T-helper 2 cell treated with Interferon-gamma antibody and Interleukin-4, amounts not matched to agents 5 μg/mL and 100 μg/mL, for 36 hours (primary cell): ENCODE measurements around the gene SGCB.
"Not testable (repeated sequence)": the region's sequence is repeated elsewhere in the genome, so short reads cannot be mapped to it uniquely, and the experiment has no call there.

Experiments used
- DNase-seq: peaks from one replicate; pipeline ENCODE4 v3.0.0; 2021; ENCODE audit warnings: low spot score
- H3K27ac Mint-ChIP-seq: one replicate; pipeline ENCODE4 v1.8.0; 2021; ENCODE audit warnings: mild to moderate bottlenecking, mixed read lengths
- H3K27me3 Mint-ChIP-seq: one replicate; pipeline ENCODE4 v1.8.0; 2021; ENCODE audit warnings: low read depth, mixed read lengths
- H3K36me3 Mint-ChIP-seq: one replicate; pipeline ENCODE4 v1.8.0; 2021; ENCODE audit warnings: low read depth, mixed read lengths
- H3K4me1 Mint-ChIP-seq: one replicate; pipeline ENCODE4 v1.8.0; 2021; ENCODE audit warnings: low read depth, mixed read lengths
- H3K4me3 Mint-ChIP-seq: one replicate; pipeline ENCODE4 v1.8.0; 2022; ENCODE audit warnings: mild to moderate bottlenecking, moderate library complexity, mixed read lengths
- H3K9me3 Mint-ChIP-seq: one replicate; pipeline ENCODE4 v1.8.0; 2021; ENCODE audit warnings: mixed read lengths

The SGCB gene

DNA sequence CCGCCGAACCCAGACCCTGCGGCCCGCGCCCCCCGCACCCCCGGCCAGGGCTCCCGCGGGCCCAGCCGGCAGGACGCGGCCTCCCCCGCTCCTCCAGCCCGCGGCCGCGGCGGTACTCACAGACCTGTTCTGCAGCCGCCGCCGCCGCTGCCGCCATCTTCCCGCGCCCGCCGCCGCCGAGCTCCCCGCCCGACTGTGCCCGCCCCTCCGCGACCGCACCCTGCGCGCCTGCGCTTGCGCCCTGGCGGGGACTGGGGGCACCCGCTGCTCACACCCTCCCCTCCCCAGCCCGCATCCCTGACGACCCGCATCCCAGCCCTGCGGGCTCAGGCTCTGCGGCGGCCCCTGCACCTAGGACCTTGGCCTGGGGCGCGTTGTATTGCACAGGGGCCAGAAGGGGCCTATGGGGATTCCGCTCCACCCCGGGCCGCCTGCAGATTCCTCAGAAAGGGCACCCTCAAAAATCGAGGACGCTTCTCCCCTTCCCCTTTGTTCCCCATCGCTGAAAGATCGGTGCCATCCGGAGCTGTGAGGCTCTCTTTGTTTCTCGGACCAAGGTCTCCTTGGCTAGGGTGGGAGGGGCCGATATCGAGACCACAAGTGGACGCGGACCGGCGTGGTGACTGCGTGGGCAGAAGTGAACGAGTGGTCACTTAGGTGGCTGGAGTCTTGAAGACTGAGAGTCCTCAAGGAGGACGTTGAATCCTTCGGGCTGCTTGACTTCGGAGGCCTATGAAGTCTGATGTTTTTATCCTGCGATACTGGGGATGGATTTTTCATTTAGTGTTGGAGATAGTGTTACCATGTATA, at the start of gene SGCB:
TSS of gene SGCB (minus strand) at position 197 of the 810 bp plus-strand sequence. CDS start at position 157, 40 bp downstream.
- Mint-ChIP-seq H3K9me3 (no peaks in the 10 kb centered on the region), H3K36me3 (peaks cover 2% of the 10 kb centered on the region), H3K4me3 (peak within 1 kb of the TSS; percentile 88), H3K27me3 (peaks cover 35% of the 10 kb centered on the region), H3K4me1 (peaks cover 25% of the 10 kb centered on the region), H3K27ac (peak within 1 kb of the TSS; percentile 73)
- peak; percentile 73 for DNase-seq

- not testable (repeated sequence) for H3K27me3 Mint-ChIP-seq, H3K9me3 Mint-ChIP-seq, H3K4me3 Mint-ChIP-seq, H3K27ac Mint-ChIP-seq, DNase-seq, H3K4me1 Mint-ChIP-seq, H3K36me3 Mint-ChIP-seq
Observed at GRCh38 chr4:52086425-52086824, 48.3 kb upstream of the SGCB start.

DNA sequence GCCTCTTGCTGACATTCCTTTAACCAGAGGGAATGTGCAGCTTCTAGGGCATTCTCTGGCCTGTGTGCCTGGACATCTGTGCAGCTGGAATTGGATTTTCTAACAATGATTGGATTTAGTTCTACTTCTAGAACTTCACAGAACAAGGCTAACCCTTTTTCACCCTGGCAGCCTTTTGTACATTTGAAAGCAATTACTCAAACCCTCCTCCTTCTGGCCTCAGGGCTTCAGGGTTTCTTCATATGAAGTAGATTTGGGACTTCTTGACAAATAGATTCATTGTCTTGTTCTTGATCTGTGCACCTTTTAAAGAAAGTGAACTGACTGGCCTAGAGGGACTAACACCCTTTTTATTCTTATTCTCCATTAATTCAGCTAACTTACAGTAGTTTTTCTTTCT, 43.1 kb upstream of the SGCB start:
- no peak overlapping the region for H3K4me3 Mint-ChIP-seq
- H3K27me3 Mint-ChIP-seq = peaks cover 17% of the 10 kb centered on the region
- no peaks in the 10 kb centered on the region for H3K36me3 Mint-ChIP-seq
- DNase-seq = no peak
- no peak overlapping the region for H3K27ac Mint-ChIP-seq
- H3K9me3 Mint-ChIP-seq = no peaks in the 10 kb centered on the region
- H3K4me1 Mint-ChIP-seq = no peaks in the 10 kb centered on the region

- Mint-ChIP-seq H3K36me3 (no peaks in the 10 kb centered on the region), H3K4me3 (no peak overlapping the region), H3K9me3 (no peaks in the 10 kb centered on the region), H3K4me1 (no peaks in the 10 kb centered on the region), H3K27ac (no peak overlapping the region), H3K27me3 (peaks cover 26% of the 10 kb centered on the region)
- no peak for DNase-seq
Observed at GRCh38 chr4:52079659-52080058, 41.6 kb upstream of the SGCB start.

DNA sequence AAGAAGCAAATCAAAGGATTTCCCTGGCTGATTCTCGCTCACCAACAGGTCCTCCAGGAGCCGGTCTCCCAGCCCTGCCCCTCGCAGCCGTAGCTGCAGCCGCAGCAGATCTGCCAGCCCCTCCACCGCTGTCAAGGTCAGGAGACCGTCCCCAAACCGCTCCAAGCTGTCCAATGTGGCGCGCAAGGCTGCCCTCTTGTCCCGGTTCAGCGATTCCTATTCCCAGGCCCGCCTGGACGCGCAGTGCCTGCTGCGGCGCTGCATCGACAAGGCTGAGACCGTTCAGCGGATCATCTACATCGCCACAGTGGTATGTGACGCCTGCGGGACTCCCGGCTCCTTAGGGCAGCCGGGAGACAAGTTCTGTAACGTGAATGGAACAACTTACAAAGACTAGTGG, 38.6 kb upstream of the SGCB start:
- H3K4me3 Mint-ChIP-seq = no peak overlapping the region
- peaks cover 24% of the 10 kb centered on the region for H3K27me3 Mint-ChIP-seq
- H3K36me3 Mint-ChIP-seq = no peaks in the 10 kb centered on the region
- no peak overlapping the region for H3K27ac Mint-ChIP-seq
- DNase-seq = no peak
- no peaks in the 10 kb centered on the region for H3K4me1 Mint-ChIP-seq
- no peaks in the 10 kb centered on the region for H3K9me3 Mint-ChIP-seq

DNA sequence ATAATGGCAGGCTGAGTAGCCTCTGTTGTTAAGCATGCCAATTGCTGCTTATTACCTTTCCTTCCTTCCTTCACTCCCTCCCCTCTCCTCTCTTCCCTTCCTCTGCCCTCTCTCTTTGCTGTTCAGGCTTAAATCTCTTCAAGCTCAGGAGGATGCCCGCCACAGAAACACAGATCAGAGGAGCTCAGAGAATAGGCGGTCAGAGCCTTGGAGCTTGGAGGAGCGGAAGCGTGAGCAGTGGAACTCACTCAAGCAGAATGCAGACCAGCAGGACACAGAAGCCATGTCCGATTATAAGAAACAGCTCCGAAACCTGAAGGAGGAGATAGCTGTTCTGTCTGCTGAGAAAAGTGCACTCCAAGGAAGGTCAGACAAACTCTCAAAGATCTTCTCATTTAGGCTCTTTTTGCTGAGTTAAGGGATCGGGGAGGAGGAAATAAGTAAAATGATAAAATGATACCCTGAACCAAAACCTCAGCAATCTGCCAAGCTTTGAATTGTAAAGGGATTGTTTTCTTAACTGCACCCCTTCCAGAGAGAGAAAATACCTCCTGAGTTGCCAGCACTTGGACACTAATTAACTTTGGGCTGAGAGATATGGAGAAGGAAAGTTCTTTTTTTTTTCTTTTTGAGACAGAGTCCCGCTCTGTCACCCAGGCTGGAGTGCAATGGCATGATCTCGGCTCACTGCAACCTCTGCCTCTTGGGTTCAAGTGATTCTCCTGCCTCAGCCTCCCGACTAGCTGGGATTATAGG, 33.9 kb upstream of the SGCB start:
- Mint-ChIP-seq H3K4me1 (no peaks in the 10 kb centered on the region), H3K36me3 (no peaks in the 10 kb centered on the region), H3K9me3 (no peaks in the 10 kb centered on the region), H3K27me3 (peaks cover 12% of the 10 kb centered on the region), H3K27ac (no peak overlapping the region), H3K4me3 (no peak overlapping the region)
- no peak for DNase-seq

DNA sequence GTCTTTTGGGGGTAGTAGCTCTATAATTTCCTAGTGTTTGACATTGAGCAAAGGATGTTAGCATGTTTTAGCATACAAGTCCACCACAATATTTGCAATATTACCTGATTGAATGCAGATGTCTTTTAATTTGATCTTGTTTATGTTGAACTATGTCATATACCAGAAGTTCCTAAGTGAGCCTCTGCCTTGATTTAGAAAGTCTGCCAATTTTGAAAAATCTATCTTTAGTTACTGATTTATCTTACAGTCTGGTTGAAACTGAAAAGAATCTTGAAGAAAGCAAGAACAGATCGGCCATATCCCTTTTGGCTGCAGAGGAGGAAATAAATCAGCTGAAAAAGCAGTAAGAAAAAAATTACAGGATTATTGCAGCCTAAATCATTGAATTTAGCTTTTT, 31.5 kb upstream of the SGCB start:
- Mint-ChIP-seq H3K9me3 (no peaks in the 10 kb centered on the region), H3K27me3 (peaks cover 4% of the 10 kb centered on the region), H3K27ac (no peak overlapping the region), H3K36me3 (no peaks in the 10 kb centered on the region), H3K4me1 (no peaks in the 10 kb centered on the region), H3K4me3 (no peak overlapping the region)
- DNase-seq = no peak

GRCh38 chr4:52059372-52059771, 21.3 kb upstream of the SGCB start:
- no peak overlapping the region for H3K4me3 Mint-ChIP-seq
- H3K4me1 Mint-ChIP-seq = no peaks in the 10 kb centered on the region
- H3K27me3 Mint-ChIP-seq = peaks cover 16% of the 10 kb centered on the region
- H3K27ac Mint-ChIP-seq = no peak overlapping the region
- no peak for DNase-seq
- H3K36me3 Mint-ChIP-seq = no peaks in the 10 kb centered on the region
- no peaks in the 10 kb centered on the region for H3K9me3 Mint-ChIP-seq

GRCh38 chr4:52058275-52058674, 20.2 kb upstream of the SGCB start:
- Mint-ChIP-seq H3K9me3 (no peaks in the 10 kb centered on the region), H3K27me3 (peaks cover 26% of the 10 kb centered on the region), H3K27ac (no peak overlapping the region), H3K4me3 (no peak overlapping the region), H3K36me3 (no peaks in the 10 kb centered on the region), H3K4me1 (no peaks in the 10 kb centered on the region)
- no peak for DNase-seq

- DNase-seq = no peak
- H3K4me3 Mint-ChIP-seq = no peak overlapping the region
- peaks cover 2% of the 10 kb centered on the region for H3K4me1 Mint-ChIP-seq
- H3K27ac Mint-ChIP-seq = no peak overlapping the region
- no peaks in the 10 kb centered on the region for H3K36me3 Mint-ChIP-seq
- no peaks in the 10 kb centered on the region for H3K9me3 Mint-ChIP-seq
- H3K27me3 Mint-ChIP-seq = peaks cover 34% of the 10 kb centered on the region
Observed at GRCh38 chr4:52057196-52057595, 19.1 kb upstream of the SGCB start.

DNA sequence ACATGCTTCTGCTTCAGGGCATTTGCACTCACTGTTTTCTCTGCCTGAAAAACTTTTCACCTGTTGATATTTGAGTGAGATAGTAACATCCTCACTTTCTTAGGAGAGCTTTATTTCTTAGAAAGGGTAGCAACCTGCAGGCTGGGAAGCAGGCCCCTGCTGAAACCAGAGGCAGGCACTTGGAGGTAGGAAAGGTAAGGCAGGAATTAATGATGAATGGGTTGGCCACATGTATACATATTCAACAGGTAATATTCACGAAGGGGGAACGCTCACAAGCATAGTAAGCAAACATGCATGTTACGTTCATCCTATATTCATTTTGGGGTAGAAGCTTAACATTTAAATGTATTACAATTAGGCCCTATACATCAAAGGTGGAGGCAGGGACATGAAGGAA, 16.2 kb upstream of the SGCB start:
- H3K4me3 Mint-ChIP-seq = no peak overlapping the region
- no peak for DNase-seq
- H3K9me3 Mint-ChIP-seq = no peaks in the 10 kb centered on the region
- H3K4me1 Mint-ChIP-seq = peaks cover 5% of the 10 kb centered on the region
- H3K27ac Mint-ChIP-seq = no peak overlapping the region
- H3K36me3 Mint-ChIP-seq = no peaks in the 10 kb centered on the region
- H3K27me3 Mint-ChIP-seq = peaks cover 51% of the 10 kb centered on the region

- H3K9me3 Mint-ChIP-seq = no peaks in the 10 kb centered on the region
- H3K4me1 Mint-ChIP-seq = peaks cover 5% of the 10 kb centered on the region
- no peaks in the 10 kb centered on the region for H3K36me3 Mint-ChIP-seq
- no peak overlapping the region for H3K27ac Mint-ChIP-seq
- peaks cover 63% of the 10 kb centered on the region for H3K27me3 Mint-ChIP-seq
- H3K4me3 Mint-ChIP-seq = peak overlapping the region; percentile 71
- DNase-seq = no peak
Observed at GRCh38 chr4:52052475-52052780, 14.3 kb upstream of the SGCB start.

DNA sequence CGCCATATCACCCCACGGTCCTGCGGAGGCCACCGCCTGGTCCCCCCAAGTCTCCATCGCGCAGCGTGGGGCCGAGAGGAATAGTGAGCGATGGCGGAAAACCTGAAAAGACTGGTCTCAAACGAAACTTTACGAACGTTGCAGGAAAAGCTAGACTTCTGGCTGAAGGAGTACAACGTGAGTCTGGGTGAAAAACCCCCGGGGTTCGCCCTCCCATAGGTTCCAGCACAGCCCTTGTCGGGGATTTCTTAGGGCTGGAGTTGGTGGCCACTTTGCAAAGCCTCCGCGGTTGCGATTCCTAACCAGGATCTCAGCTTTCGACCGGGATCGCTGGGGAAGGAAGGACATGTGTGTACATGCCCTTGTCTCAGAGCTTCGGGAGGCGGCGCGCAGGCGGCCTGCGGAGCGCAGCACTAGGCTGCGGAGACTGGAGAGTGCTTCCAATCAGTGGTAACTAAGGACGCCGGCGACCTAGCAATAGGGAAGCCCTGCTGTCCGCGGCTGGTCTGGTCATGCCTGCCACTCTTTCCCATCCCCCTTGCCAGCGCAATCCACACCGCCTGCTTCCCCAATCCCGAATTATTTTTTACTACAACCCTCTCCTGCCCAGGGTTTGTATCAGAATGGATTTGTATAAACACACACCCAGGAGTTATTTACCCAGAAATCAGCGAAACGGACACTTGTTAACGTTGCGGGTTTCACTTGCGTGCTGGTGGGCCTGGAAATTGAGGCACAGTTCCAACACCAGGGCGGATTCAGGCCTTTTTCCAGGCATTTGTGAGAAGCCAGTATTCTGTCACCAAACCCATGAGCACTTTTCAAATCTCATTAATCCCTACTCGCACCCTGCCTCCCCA, 13.7 kb upstream of the SGCB start:
- H3K9me3 Mint-ChIP-seq = no peaks in the 10 kb centered on the region
- peaks cover 65% of the 10 kb centered on the region for H3K27me3 Mint-ChIP-seq
- H3K36me3 Mint-ChIP-seq = no peaks in the 10 kb centered on the region
- no peak overlapping the region for H3K27ac Mint-ChIP-seq
- peaks cover 5% of the 10 kb centered on the region for H3K4me1 Mint-ChIP-seq
- H3K4me3 Mint-ChIP-seq = peak overlapping the region; percentile 71
- DNase-seq = no peak

DNA sequence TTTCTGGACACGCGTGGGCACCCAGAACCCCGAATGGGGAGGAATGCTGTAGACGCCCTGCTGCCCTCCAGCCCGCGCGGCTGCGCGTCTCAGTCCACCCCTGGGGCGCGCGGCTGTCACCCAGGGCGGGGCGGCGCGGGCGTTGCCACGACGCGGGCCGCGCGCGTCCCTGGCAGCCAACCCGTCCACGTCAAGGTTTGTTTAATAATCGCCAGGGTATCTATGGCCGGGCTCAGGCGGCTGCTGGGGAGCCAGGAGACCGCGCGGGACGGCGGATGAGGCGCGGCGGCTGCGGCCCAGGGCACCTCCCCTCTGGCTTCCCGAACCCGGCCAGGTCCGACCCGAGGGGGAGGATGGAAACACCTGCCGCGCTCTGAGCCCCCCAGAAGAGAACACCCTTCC, 13.1 kb upstream of the SGCB start, which contains the start of gene SPATA18:
TSS of gene SPATA18 (plus strand) at position 92 of the 402 bp plus-strand sequence. CDS start 401 bp downstream, outside the sequence.
- no peak for DNase-seq
- H3K27ac Mint-ChIP-seq = no peak within 1 kb of the TSS

More for the DNA sequence above, 13.1 kb upstream of the SGCB start, which contains the start of gene SPATA18:
- peak within 1 kb of the TSS; percentile 71 for H3K4me3 Mint-ChIP-seq
- H3K9me3 Mint-ChIP-seq = no peaks in the 10 kb centered on the region
- peaks cover 5% of the 10 kb centered on the region for H3K4me1 Mint-ChIP-seq
- H3K27me3 Mint-ChIP-seq = peaks cover 70% of the 10 kb centered on the region
- H3K36me3 Mint-ChIP-seq = no peaks in the 10 kb centered on the region
